ENCODE data around the gene PARPBP. TPM values are rescaled to one million over a fixed set of nuclear protein-coding genes. Genes with fewer than 3 reads are reported as not detected.

PARPBP gene
- total and polyA plus RNA-seq, 12 donors: 0.39 to 1.8 (median 0.80) TPM; not detected in 1

GRCh38 chr12:102201436-102202061, 81.6 kb downstream of the PARPBP start:
- ATAC-seq (no peak), DNase-seq (no peak)
- intact Hi-C loops (cut with DNase I): no loop called here
- no peaks in the 10 kb centered on the region for H3K36me3 ChIP-seq
- no peaks in the 10 kb centered on the region for H3K4me1 ChIP-seq
- H3K4me3 ChIP-seq: no peak overlapping the region
- H3K9me3 ChIP-seq: no peaks in the 10 kb centered on the region
- no peak overlapping the region for H3K27ac ChIP-seq
- TF ChIP-seq CTCF (IDR thresholded peaks at IDR 0.05): no peak
- 88 to 92% methylated on average over 3 of the region's 3 CpGs for WGBS, 2 donors
- H3K27me3 ChIP-seq: no peaks in the 10 kb centered on the region

- WGBS, 2 donors: 63 to 67% methylated on average over 4 of the region's 4 CpGs
- Histone ChIP-seq H3K4me3 (no peak overlapping the region), H3K36me3 (no peaks in the 10 kb centered on the region), H3K9me3 (no peaks in the 10 kb centered on the region), H3K4me1 (no peaks in the 10 kb centered on the region), H3K27ac (no peak overlapping the region), H3K27me3 (no peaks in the 10 kb centered on the region)
- ATAC-seq (no peak), DNase-seq (no peak)
- intact Hi-C loops (cut with DNase I): no loop called here
- no peak for TF ChIP-seq CTCF (IDR thresholded peaks at IDR 0.05)
Measured at GRCh38 chr12:102202556-102202955, 82.6 kb downstream of the PARPBP start.

- DNase-seq (no peak), ATAC-seq (no peak)
- 91 to 97% methylated on average over 2 of the region's 2 CpGs for WGBS, 2 donors
- no peaks in the 10 kb centered on the region for H3K36me3 ChIP-seq
- peaks cover 0 to 12% (median 8%) of the 10 kb centered on the region in 11 donors for H3K9me3 ChIP-seq
- H3K4me1 ChIP-seq: no peaks in the 10 kb centered on the region
- no peaks in the 10 kb centered on the region for H3K27me3 ChIP-seq
- intact Hi-C loops (cut with DNase I): no loop called here
- TF ChIP-seq CTCF (IDR thresholded peaks at IDR 0.05): no peak
- H3K4me3 ChIP-seq: no peak overlapping the region
- no peak overlapping the region for H3K27ac ChIP-seq
Measured at GRCh38 chr12:102204025-102204424, 84.0 kb downstream of the PARPBP start.

GRCh38 chr12:102215992-102216691, 96.2 kb downstream of the PARPBP start:
- intact Hi-C loops (cut with DNase I): no loop called here
- WGBS, 2 donors: 79 to 81% methylated on average over 5 of the region's 5 CpGs
- Histone ChIP-seq H3K36me3 (no peaks in the 10 kb centered on the region), H3K27ac (no peak overlapping the region), H3K27me3 (no peaks in the 10 kb centered on the region), H3K4me3 (no peak overlapping the region), H3K4me1 (no peaks in the 10 kb centered on the region), H3K9me3 (no peaks in the 10 kb centered on the region)
- ATAC-seq (no peak), DNase-seq (no peak)
- TF ChIP-seq CTCF (IDR thresholded peaks at IDR 0.05): no peak
